Activated T-cell treated with anti-CD3 and anti-CD28 coated beads, Interleukin-2, amount 50 U/mL, for 4 hours (primary cell): ENCODE data around the gene RASSF7. TPM values are rescaled to one million over a fixed set of nuclear protein-coding genes. Genes with fewer than 3 reads are reported as not detected.
"Not testable (repeated sequence)": the region's sequence is repeated elsewhere in the genome, so short reads cannot be mapped to it uniquely, and the experiment has no call there.

Source experiments
- ATAC-seq, 2 donors: fragments of 200-7000 bp; cut with Tn5 transposase; one replicate each; pipeline ENCODE4 v1.10.0; 2021
- DNase-seq: peaks from one replicate; pipeline ENCODE4 v3.0.0-alpha.2; 2020
- H3K27me3 Mint-ChIP-seq: one replicate; pipeline ENCODE4 v1.8.0; 2021; ENCODE audit warnings: low read depth, mixed read lengths
- H3K36me3 Mint-ChIP-seq: one replicate; pipeline ENCODE4 v1.8.0; 2022; ENCODE audit warnings: mixed read lengths; ENCODE audit not compliant: insufficient read depth
- H3K4me1 Mint-ChIP-seq: one replicate; pipeline ENCODE4 v1.8.0; 2021; ENCODE audit warnings: low read depth, mixed read lengths
- H3K4me3 Mint-ChIP-seq: one replicate; pipeline ENCODE4 v1.8.0; 2021; ENCODE audit warnings: mild to moderate bottlenecking, moderate library complexity, mixed read lengths
- H3K9me3 Mint-ChIP-seq: one replicate; pipeline ENCODE4 v1.8.0; 2021; ENCODE audit warnings: mixed read lengths
- total RNA-seq, 3 donors: library from RNA; stranded (reverse); gene quantifications; one replicate each; pipeline ENCODE4 v1.2.1, GENCODE V29; 2021

The RASSF7 gene
- 10 to 100 TPM; 15.1 to 17.4 (median 16.1) TPM for total RNA-seq

DNA sequence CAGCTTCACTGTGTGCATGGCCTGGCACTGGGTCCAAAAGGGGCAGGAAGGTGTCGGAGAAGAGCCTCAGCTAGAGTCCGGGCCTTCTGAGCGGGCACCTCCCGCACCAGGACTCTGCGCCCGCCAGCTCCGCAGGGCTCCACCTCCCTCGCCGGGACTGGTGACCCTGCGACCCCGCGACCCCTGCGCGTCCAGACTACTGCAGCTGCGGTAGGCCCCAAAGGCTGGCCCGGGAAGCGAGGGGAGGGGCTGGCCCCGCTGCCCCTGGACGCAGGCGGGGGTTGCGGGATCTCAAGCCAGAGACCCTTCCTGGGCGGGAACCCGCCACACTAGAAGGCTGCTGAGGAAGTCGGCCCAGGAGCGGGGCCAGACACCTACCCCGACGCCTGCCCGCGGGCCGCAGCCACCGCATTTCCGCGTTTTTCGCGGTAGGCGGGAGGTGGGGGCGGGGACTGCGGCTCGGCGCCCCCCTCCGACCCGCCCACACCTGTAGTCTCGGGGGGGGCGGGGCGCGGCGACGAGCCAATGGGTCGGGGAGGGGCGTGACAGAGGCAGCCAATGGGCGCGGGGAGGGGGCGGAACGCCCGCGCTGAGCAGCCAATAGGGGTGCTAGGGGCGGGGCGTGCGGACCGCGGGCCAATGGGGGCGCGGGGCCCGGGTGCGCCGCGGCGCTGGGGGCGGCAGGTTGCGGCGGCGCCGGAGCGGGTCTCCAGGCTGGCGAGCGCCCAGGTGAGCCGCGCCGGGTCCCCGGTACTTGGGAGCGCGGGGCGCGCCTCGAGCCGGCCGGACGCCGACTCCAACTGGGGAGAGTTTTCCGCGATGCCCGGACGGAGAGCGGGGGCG is at the start of gene RASSF7, which contains the start of gene LMNTD2:
RASSF7 (plus strand) TSS at position 666 of the 843 bp plus-strand sequence. CDS start 799 bp downstream, outside the sequence.
LMNTD2 (minus strand) TSS at position 434 of the 843 bp plus-strand sequence; CDS start at position 412, 22 bp downstream.
- ATAC-seq: peak; percentile 95
- peaks cover 11% of the 10 kb centered on the region for H3K4me1 Mint-ChIP-seq
- H3K36me3 Mint-ChIP-seq: no peaks in the 10 kb centered on the region
- no peaks in the 10 kb centered on the region for H3K9me3 Mint-ChIP-seq
- peak within 1 kb of the TSS; percentile 89 for H3K4me3 Mint-ChIP-seq
- peak; percentile 97 for DNase-seq
- H3K27me3 Mint-ChIP-seq: no peaks in the 10 kb centered on the region

DNA sequence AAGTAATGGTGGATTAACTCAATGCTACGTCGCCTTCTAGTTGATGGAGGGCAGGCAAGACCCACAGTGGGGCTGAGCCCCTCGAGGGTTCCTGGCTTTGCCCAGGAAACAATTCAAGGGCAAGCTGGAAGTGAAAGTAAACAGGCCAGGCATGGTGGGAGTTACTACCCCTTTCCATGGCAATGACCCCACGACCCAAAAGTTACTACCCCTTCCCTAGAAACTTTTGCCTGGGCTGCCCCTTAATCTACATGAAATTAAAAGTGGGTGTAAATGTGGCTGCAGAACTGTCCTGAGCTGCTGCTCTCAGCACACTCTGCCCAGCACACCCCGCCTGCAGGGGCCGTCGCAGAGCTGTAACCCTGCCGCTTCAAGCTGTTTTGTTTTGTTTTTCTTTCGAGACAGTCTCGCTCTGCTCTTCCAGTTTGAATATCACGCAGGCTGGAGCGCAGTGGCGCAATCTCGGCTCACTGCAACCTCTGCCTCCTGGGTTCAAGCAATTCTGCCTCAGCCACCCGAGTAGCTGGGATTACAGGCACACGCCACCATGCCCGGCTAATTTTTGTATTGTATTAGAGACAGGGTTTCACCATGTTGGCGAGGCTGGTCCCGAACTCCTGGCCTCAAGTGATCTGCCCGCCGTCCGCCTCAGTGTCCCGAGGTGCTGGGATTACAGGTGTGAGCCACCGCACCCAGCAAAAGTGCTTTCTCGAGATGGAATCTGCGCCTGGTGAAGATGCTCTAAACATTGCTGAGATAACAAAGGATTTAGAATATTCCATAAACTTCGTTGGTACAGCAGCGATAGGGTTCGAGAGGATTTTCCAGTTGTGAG is 47.8 kb upstream of the RASSF7 start:
- DNase-seq (no peak), ATAC-seq (no peak)
- Mint-ChIP-seq H3K27me3 (no peaks in the 10 kb centered on the region), H3K36me3 (peaks cover 24% of the 10 kb centered on the region), H3K4me3 (no peak overlapping the region), H3K9me3 (peaks cover 7% of the 10 kb centered on the region), H3K4me1 (peaks cover 4% of the 10 kb centered on the region)

DNA sequence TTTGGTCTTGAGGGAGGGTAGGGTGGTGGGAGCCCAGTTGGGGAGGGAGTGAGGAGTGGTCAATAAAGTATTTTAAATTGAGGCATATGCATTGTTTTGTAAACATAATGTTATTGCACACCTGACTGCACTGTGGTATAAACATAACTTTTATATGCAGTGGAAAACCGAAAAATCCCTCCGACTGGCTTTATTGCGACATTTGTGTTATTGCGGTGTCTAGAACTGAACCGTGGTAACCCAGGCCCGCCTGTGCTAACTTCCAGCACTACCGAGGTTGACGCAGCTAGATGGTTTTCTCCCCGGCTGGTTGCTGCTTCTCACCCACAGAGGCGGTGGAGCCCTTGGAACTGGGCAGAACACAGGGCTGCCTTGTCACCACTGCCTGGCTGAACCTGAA is 46.2 kb upstream of the RASSF7 start:
- DNase-seq (no peak), ATAC-seq (no peak)
- peaks cover 5% of the 10 kb centered on the region for H3K4me1 Mint-ChIP-seq
- peaks cover 7% of the 10 kb centered on the region for H3K9me3 Mint-ChIP-seq
- no peak overlapping the region for H3K4me3 Mint-ChIP-seq
- H3K27me3 Mint-ChIP-seq: no peaks in the 10 kb centered on the region
- H3K36me3 Mint-ChIP-seq: peaks cover 24% of the 10 kb centered on the region

- Mint-ChIP-seq H3K36me3 (peaks cover 20% of the 10 kb centered on the region), H3K9me3 (peaks cover 7% of the 10 kb centered on the region), H3K27me3 (no peaks in the 10 kb centered on the region), H3K4me3 (no peak overlapping the region), H3K4me1 (peaks cover 3% of the 10 kb centered on the region)
- no peak for ATAC-seq
- no peak for DNase-seq
Measured at GRCh38 chr11:515131-515530, 45.6 kb upstream of the RASSF7 start.

DNA sequence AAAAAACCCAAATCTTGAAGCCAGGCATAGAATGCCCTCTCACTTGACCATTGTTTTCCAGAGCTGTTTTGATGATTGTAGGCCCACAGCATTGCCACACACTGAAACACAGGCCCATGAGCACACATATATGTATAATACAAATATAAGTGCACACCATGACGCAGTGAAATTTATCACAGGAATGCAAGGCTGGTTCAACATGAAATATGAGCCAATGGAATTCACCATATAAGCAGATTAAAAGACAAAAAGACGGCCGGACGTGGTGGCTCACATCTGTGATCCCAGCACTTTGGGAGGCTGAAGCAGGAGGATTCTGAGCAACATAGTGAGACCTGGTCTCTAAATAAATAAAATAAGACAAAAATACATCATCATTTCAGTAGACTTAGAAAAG is 44.4 kb upstream of the RASSF7 start:
- H3K27me3 Mint-ChIP-seq: no peaks in the 10 kb centered on the region
- H3K9me3 Mint-ChIP-seq: peaks cover 7% of the 10 kb centered on the region
- DNase-seq: no peak
- no peak overlapping the region for H3K4me3 Mint-ChIP-seq
- H3K36me3 Mint-ChIP-seq: peaks cover 18% of the 10 kb centered on the region
- ATAC-seq: no peak
- peaks cover 3% of the 10 kb centered on the region for H3K4me1 Mint-ChIP-seq

GRCh38 chr11:516918-517685 is 43.7 kb upstream of the RASSF7 start:
- not testable (repeated sequence) for H3K9me3 Mint-ChIP-seq, H3K4me1 Mint-ChIP-seq, ATAC-seq, H3K4me3 Mint-ChIP-seq, DNase-seq, H3K27me3 Mint-ChIP-seq
- peaks cover 15% of the 10 kb centered on the region for H3K36me3 Mint-ChIP-seq

DNA sequence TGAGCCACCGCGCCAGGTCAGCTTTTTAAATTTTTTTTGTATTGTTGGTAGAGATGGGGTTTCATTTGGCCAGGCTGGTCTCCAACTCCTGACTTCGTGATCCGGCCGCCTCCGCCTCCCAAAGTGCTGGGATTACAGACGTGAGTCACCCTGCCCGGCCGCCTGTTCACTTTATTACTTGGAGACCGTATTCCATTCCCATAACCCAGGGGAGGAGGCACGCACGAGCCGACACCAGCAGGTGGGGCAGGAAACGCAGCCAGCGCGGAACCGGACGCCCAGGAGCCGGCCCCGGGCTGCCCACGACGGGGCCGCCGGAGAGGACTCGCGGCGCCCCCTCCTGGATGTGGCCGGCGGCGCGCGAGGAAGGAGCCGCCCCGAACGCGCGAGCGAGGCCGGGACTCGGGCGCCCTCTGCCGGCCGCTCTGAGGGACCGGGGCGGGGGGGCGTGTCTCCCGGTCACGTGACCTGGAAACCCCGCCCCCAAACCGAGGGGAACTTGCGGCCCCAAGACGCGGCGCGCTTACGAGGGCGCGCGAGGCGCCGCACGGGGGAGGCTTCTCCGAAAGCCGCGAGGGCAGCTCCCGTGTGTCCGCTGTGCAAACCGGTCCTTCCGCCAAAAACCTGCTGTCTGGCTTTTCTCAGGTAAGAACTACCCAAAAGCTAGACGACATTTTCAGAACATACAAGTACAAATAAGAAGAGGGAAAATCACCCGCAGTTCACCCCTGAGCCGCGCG is 42.1 kb upstream of the RASSF7 start:
- Mint-ChIP-seq H3K4me1 (peaks cover 3% of the 10 kb centered on the region), H3K27me3 (no peaks in the 10 kb centered on the region), H3K36me3 (peaks cover 10% of the 10 kb centered on the region), H3K9me3 (peaks cover 7% of the 10 kb centered on the region), H3K4me3 (peak overlapping the region; percentile 67)
- DNase-seq (peak; percentile 87), ATAC-seq (peak; percentile 93 to 95)

DNA sequence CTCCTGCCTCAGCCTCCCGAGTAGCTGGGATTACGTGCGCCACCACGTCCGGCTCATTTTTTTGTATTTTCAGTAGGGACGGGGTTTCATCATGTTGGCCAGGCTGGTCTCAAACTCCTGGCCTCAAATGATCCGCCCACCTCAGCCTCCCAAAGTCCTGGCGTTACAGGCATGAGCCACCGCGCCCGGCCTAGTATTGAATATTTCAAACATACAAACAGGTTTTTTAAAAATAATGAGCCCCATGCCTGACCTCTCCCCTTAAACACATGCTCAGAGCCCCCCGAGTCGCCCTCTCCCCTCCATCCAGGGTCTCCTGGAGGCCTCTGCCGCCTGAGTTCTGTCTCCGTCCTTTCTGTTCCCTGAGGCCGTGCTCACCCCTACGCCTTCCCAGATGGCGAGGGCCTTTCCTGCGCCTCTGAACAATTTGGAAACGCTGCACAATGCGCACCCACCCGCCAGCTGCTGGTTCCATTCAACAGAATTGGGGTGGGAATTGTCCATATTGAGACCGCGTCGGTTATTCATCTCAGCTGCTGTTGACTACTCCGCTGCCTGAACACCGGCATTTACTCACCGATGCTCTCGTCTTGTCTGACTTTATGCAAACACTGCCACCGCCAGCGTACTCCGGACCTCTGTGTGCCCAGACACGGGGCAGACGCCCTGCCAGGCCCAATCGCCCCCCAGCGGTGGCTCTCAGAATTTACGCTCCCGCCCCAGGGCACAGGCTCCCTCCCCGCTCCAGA is 40.2 kb upstream of the RASSF7 start:
- no peak overlapping the region for H3K4me3 Mint-ChIP-seq
- ATAC-seq: no peak

GRCh38 chr11:521177-521688 is 39.5 kb upstream of the RASSF7 start:
- Mint-ChIP-seq H3K4me1 (peaks cover 3% of the 10 kb centered on the region), H3K4me3 (no peak overlapping the region), H3K27me3 (no peaks in the 10 kb centered on the region), H3K36me3 (peaks cover 4% of the 10 kb centered on the region), H3K9me3 (peaks cover 7% of the 10 kb centered on the region)
- ATAC-seq (no peak), DNase-seq (no peak)

More for the DNA sequence above, 40.2 kb upstream of the RASSF7 start:
- no peaks in the 10 kb centered on the region for H3K27me3 Mint-ChIP-seq
- H3K9me3 Mint-ChIP-seq: peaks cover 7% of the 10 kb centered on the region
- peaks cover 3% of the 10 kb centered on the region for H3K4me1 Mint-ChIP-seq
- H3K36me3 Mint-ChIP-seq: peaks cover 6% of the 10 kb centered on the region
- no peak for DNase-seq

GRCh38 chr11:526192-526591 is 34.6 kb upstream of the RASSF7 start:
- H3K4me1 Mint-ChIP-seq: no peaks in the 10 kb centered on the region
- H3K36me3 Mint-ChIP-seq: peaks cover 3% of the 10 kb centered on the region
- H3K4me3 Mint-ChIP-seq: no peak overlapping the region
- no peaks in the 10 kb centered on the region for H3K27me3 Mint-ChIP-seq
- ATAC-seq (no peak), DNase-seq (no peak)
- H3K9me3 Mint-ChIP-seq: no peaks in the 10 kb centered on the region

- Mint-ChIP-seq H3K4me3 (no peak overlapping the region), H3K4me1 (peaks cover 2% of the 10 kb centered on the region), H3K27me3 (no peaks in the 10 kb centered on the region), H3K9me3 (no peaks in the 10 kb centered on the region), H3K36me3 (peaks cover 5% of the 10 kb centered on the region)
- no peak for DNase-seq
- no peak for ATAC-seq
Measured at GRCh38 chr11:528166-528814, 32.5 kb upstream of the RASSF7 start.

DNA sequence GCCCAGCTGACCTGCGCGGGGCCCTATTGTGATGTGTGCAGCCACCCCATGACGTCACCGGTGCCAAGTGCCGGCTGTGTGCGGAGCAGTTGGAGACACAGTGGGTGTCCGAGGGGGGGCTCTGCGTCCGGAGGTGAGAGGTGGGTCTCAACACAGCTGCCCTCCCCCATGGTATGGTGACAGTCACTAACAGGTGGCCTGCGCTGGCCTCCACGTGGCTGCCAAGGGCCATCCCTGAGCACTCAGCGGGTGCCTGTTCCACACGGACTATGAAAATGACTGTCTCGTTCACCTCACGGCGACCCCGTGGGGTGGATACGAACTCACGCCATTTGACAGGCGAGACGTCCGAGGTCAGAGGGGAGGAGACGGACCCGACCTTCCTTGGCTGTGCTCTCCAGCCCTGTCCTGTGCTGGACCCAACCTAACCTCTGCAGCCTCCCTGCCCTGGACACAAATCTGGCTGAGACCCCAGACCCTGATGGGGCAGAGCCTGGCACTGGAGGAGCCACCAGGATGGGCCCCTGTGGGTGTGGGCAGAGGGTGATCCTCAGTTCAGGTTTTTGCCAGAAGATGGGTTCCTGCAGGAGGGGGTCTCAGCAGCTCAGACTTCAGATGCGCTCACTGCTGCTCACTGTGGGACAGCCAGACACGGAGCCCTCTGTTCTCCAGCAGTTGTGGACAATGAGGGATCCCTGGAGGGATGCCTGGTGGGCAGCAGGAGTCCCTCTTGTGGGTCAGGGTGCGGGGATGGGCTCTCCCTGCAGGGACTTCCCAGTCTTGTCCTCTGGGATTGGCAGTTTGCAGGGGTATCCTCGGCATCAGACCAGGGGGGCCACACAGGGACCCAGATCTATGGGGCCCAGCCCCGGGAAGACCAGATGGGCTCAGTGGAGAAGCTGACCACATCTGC is 31.7 kb upstream of the RASSF7 start:
- DNase-seq: no peak
- H3K36me3 Mint-ChIP-seq: peaks cover 3% of the 10 kb centered on the region
- H3K4me3 Mint-ChIP-seq: no peak overlapping the region
- H3K4me1 Mint-ChIP-seq: peaks cover 6% of the 10 kb centered on the region
- H3K9me3 Mint-ChIP-seq: no peaks in the 10 kb centered on the region
- no peaks in the 10 kb centered on the region for H3K27me3 Mint-ChIP-seq
- no peak for ATAC-seq
